Coronary artery (tissue), 2 donors: ENCODE measurements around the gene LLGL2.

ENCODE experiments used
- DNase-seq: peaks from one replicate; pipeline ENCODE4 v3.0.0-alpha.2; 2017; ENCODE audit warnings: low spot score
- H3K27ac ChIP-seq, 2 donors: fragments of 200-600 bp; sonication (generic); one replicate each; pipeline ENCODE4 v1.5.1; 2016 to 2019
- H3K4me3 ChIP-seq: fragments of 200-600 bp; sonication (generic); 2 replicates; pipeline ENCODE4 v1.5.1; 2016; ENCODE audit warnings: mild to moderate bottlenecking, moderate library complexity
- CTCF ChIP-seq: fragments of 200-600 bp; sonication (generic); IDR thresholded peaks from one replicate; pipeline ENCODE4 v1.5.1; 2019; ENCODE audit warnings: antibody characterized with exemption

Gene LLGL2

DNA sequence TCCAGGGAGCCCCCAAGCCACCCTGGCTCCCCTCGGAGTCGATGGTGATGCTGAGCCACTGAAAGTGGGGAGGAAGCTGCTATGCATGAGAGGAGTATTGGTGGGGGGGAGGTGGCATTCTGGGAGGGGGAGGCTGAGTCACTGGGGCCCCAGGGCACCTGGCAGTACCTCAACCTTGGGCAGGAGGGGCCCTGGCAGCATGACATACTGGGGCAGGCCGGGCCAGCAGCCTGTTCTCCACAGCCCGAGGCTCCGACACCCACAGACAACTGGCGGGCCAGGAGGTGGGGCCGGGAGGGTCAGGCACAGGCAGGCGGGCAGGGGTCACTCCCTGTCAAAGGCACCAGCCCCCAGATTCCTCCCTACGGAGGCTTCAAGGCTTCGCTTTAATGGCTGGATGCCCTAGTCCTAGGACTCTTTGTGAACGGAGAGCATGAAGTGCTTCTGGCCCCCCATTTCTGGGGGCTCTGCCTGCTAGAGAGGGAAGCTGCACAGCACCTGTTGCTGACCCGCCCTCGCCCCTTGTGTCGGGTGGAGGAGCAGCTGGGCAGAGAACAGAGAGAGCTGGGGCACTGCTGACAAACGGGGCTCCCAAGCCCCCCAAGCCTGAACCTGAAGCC lies 11.1 kb upstream of the LLGL2 start:
- Histone ChIP-seq H3K27ac (peak overlapping the region; percentile 87 to 94), H3K4me3 (peak overlapping the region; percentile 78)
- DNase-seq: no peak
- TF ChIP-seq CTCF: no peak

DNA sequence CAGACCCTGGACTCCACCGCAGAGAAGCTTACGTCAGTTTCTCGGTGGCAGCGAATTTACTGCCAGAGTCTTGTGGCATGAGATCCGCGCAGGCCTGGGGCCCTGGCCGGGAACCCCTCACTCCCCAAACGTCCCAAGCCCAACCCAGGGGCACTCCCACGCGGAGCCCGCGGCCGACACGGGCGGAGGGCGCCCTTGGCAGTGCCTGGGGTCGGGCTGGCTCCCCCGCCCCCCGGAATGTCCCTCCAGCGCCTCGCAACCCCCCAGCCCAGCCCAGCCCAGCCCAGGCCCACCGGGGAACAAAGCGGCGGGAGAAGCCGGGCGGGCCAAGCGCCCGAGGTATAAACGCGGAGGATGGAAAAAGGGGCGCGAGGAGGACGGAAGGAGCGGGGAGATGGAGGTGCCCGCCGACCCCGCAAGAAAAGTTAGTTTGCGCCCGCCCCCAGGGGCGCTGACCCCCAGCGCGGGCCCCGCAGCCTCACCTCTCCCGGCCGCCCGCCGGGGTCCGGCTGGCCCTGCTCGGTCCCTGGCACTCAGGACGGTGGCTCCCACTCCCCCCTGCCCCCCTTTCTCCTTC lies 10.5 kb upstream of the LLGL2 start:
- no peak for DNase-seq
- H3K27ac ChIP-seq: peak overlapping the region; percentile 87 to 94
- TF ChIP-seq CTCF: no peak
- H3K4me3 ChIP-seq: peak overlapping the region; percentile 78

DNA sequence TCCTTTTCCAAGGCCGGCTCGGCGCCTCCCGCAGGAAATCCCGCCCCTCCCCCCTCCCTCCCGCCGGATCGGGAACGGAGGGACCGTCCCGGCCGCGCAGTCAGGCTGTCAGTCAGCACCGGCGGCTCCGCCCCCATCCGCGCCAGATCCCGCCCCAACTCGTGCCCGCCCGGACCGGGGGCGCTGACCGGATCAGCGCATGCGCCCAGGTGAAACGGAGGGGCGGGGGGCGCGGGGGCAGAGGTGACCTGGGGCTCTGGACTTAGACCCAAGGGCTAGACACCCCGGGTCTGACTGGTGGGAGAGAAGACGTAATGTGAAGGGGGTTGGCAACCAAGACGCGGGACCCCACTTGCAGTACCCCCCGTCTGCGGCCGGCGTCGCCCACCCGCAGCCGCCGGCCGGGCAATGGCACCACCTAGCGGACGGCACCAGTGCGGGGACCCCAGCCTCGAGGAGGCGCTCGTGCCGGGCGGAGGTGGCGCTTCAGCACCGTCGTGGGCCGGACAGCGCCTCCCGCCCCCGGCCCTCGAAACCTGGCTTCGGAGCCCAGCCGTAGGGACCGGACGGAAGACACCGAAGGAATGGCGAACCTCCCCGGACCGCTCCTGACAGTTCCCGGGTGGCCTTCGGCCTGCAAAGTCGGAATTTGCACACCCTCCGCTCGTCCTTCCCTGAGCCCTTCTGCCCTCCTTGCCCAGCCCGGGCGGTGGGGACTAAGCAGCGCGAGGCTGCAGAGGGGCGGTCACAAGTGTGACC lies 9.8 kb upstream of the LLGL2 start, which contains the start of gene CASKIN2:
CASKIN2 (minus strand) TSS at position 42 of the 759 bp plus-strand sequence. CDS start 1,733 bp downstream, outside the sequence.
- Histone ChIP-seq H3K27ac (peak within 1 kb of the TSS; percentile 87 to 94), H3K4me3 (peak within 1 kb of the TSS; percentile 78)
- DNase-seq: peak; percentile 96
- TF ChIP-seq CTCF: peak; percentile 92

DNA sequence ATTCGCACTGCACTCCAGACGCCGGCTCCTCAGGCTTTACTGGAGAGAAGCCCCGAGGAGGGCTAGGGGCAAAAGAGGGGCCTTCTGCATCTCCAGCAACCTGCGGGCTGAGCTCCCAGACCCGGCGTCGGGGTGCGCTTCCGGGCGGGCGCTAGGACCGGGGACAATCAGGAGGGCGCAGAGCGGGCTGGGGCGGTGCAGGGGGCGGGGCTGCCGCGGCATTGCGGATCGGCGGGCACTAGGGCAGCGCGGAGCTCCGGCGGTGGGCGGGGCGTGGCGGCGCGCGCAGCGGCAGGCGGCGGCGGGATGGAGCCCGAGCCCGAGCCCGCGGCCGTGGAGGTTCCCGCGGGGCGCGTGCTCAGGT lies 9.3 kb upstream of the LLGL2 start, which contains the start of gene TSEN54:
TSEN54 (plus strand) TSS at position 274 of the 364 bp plus-strand sequence; CDS start at position 307, 33 bp downstream.
- no peak for TF ChIP-seq CTCF
- Histone ChIP-seq H3K4me3 (peak within 1 kb of the TSS; percentile 78), H3K27ac (peak within 1 kb of the TSS; percentile 87 to 94)
- DNase-seq: peak; percentile 94

GRCh38 chr17:75516619-75517296 lies 8.7 kb upstream of the LLGL2 start:
- DNase-seq: no peak
- peak overlapping the region; percentile 67 to 87 for H3K27ac ChIP-seq

More at GRCh38 chr17:75516619-75517296, 8.7 kb upstream of the LLGL2 start:
- no peak for TF ChIP-seq CTCF
- H3K4me3 ChIP-seq: peak overlapping the region; percentile 78
